Osteocyte (in vitro differentiated cells): ENCODE measurements around the gene MAF. TPM values are rescaled to one million over a fixed set of nuclear protein-coding genes. Genes with fewer than 3 reads are reported as not detected.

ENCODE experiments used
- DNase-seq: peaks from one replicate; pipeline ENCODE4 v3.0.0; 2021; ENCODE audit warnings: mixed read lengths; ENCODE audit not compliant: unreplicated experiment; ENCODE audit errors: extremely low spot score
- H3K27ac Mint-ChIP-seq: one replicate; pipeline ENCODE4 v1.8.0; 2021; ENCODE audit warnings: mild to moderate bottlenecking, mixed read lengths; ENCODE audit not compliant: unreplicated experiment
- H3K27me3 Mint-ChIP-seq: one replicate; pipeline ENCODE4 v1.8.0; 2021; ENCODE audit warnings: mixed read lengths; ENCODE audit not compliant: unreplicated experiment
- H3K36me3 Mint-ChIP-seq: one replicate; pipeline ENCODE4 v1.8.0; 2021; ENCODE audit warnings: mixed read lengths; ENCODE audit not compliant: unreplicated experiment
- H3K4me1 Mint-ChIP-seq: one replicate; pipeline ENCODE4 v1.8.0; 2021; ENCODE audit warnings: mixed read lengths; ENCODE audit not compliant: unreplicated experiment
- H3K4me3 Mint-ChIP-seq: one replicate; pipeline ENCODE4 v1.8.0; 2021; ENCODE audit warnings: mild to moderate bottlenecking, moderate library complexity, mixed read lengths; ENCODE audit not compliant: unreplicated experiment
- H3K9me3 Mint-ChIP-seq: one replicate; pipeline ENCODE4 v1.8.0; 2021; ENCODE audit warnings: mixed read lengths; ENCODE audit not compliant: unreplicated experiment
- CTCF ChIP-seq: fragments of 200-600 bp; sonication (generic); IDR thresholded peaks from 2 replicates; pipeline ENCODE4 v1.5.0; 2021; ENCODE audit warnings: antibody characterized with exemption, mild to moderate bottlenecking, moderate library complexity
- total RNA-seq: library from RNA; stranded (reverse); gene quantifications from 2 replicates; pipeline ENCODE4 v1.2.1, GENCODE V29; 2021

MAF gene
- total RNA-seq, 1 donor from 2014 or later, result 63.6 TPM

- H3K4me1 Mint-ChIP-seq, result peaks cover 39% of the 10 kb centered on the region
- H3K9me3 Mint-ChIP-seq, result no peaks in the 10 kb centered on the region
- H3K27ac Mint-ChIP-seq, result peak overlapping the region; percentile 27
- peak overlapping the region; percentile 94 for H3K4me3 Mint-ChIP-seq
- no peaks in the 10 kb centered on the region for H3K27me3 Mint-ChIP-seq
- no peak for TF ChIP-seq CTCF
- DNase-seq, result no peak
- peaks cover 46% of the 10 kb centered on the region for H3K36me3 Mint-ChIP-seq
Measured at GRCh38 chr16:79595231-79595641, 5.3 kb downstream of the MAF start.

GRCh38 chr16:79593754-79594153 is 6.8 kb downstream of the MAF start:
- H3K27ac Mint-ChIP-seq, result no peak overlapping the region
- H3K4me3 Mint-ChIP-seq, result no peak overlapping the region
- DNase-seq, result no peak
- H3K27me3 Mint-ChIP-seq, result no peaks in the 10 kb centered on the region
- TF ChIP-seq CTCF, result no peak
- H3K4me1 Mint-ChIP-seq, result peaks cover 39% of the 10 kb centered on the region
- no peaks in the 10 kb centered on the region for H3K9me3 Mint-ChIP-seq
- H3K36me3 Mint-ChIP-seq, result peaks cover 46% of the 10 kb centered on the region

- no peak for DNase-seq
- Mint-ChIP-seq H3K36me3 (peaks cover 45% of the 10 kb centered on the region), H3K27ac (no peak overlapping the region), H3K4me1 (peaks cover 38% of the 10 kb centered on the region), H3K9me3 (no peaks in the 10 kb centered on the region), H3K4me3 (no peak overlapping the region), H3K27me3 (no peaks in the 10 kb centered on the region)
- TF ChIP-seq CTCF, result no peak
Measured at GRCh38 chr16:79593074-79593531, 7.4 kb downstream of the MAF start.

GRCh38 chr16:79592186-79592585 is 8.4 kb downstream of the MAF start:
- Mint-ChIP-seq H3K4me1 (peaks cover 34% of the 10 kb centered on the region), H3K27ac (no peak overlapping the region), H3K9me3 (no peaks in the 10 kb centered on the region), H3K36me3 (peaks cover 38% of the 10 kb centered on the region), H3K4me3 (no peak overlapping the region), H3K27me3 (no peaks in the 10 kb centered on the region)
- DNase-seq, result no peak
- TF ChIP-seq CTCF, result no peak

- no peak for TF ChIP-seq CTCF
- Mint-ChIP-seq H3K4me1 (peaks cover 13% of the 10 kb centered on the region), H3K4me3 (no peak overlapping the region), H3K27ac (no peak overlapping the region), H3K9me3 (no peaks in the 10 kb centered on the region), H3K36me3 (peaks cover 19% of the 10 kb centered on the region), H3K27me3 (peaks cover 2% of the 10 kb centered on the region)
- DNase-seq, result no peak
Measured at GRCh38 chr16:79589601-79590102, 10.9 kb downstream of the MAF start.
